HCT116 (cell line): ENCODE data around the gene UBE2R2. TPM values are rescaled to one million over a fixed set of nuclear protein-coding genes. Genes with fewer than 3 reads are reported as not detected.

ENCODE experiments used
- ATAC-seq: fragments of 200-7000 bp; cut with Tn5 transposase; 2 replicates; pipeline ENCODE4 v1.9.1; 2020; ENCODE audit warnings: mild to moderate bottlenecking, moderate library complexity
- BruUV-seq: library from RNA; stranded (reverse); fragments of 400-500 nt; replicated peaks from 2 replicates; lab custom pipeline; 2021; lab: Mats Ljungman, UMichigan
- CTCF ChIA-PET: fragments of 300-600 bp; sonication (Branson Sonifier 250); formaldehyde crosslinking; loops from one replicate; lab custom pipeline; 2021; ENCODE audit warnings: antibody characterized with exemption; lab: Charles Lee
- POLR2A ChIA-PET: fragments of 300-600, 350-600 bp; sonication (Branson Sonifier 250); formaldehyde crosslinking; loops from one replicate; lab custom pipeline; 2021; ENCODE audit warnings: antibody characterized with exemption; lab: Charles Lee
- RAD21 ChIA-PET, 2 experiments: fragments of 300-600 bp; sonication (Branson Sonifier 250); formaldehyde crosslinking; loops; one replicate each; lab custom pipeline; 2023; ENCODE audit warnings: low total read pairs in 2 of 2; ENCODE audit not compliant: uncharacterized antibody in 2 of 2, unreplicated experiment in 2 of 2, low non-redundant PET in 1 of 2; lab: Charles Lee
- DNase-seq: peaks from one replicate; pipeline ENCODE4 v3.0.0-alpha.2; 2010; ENCODE audit warnings: low read depth, low spot score
- H2AFZ ChIP-seq: fragments of 200-600 bp; shearing (Covaris generic), sonication (generic); 2 replicates; pipeline ENCODE4 v1.6.1; 2017; ENCODE audit warnings: low read depth, mixed run types, mixed read lengths, antibody characterized with exemption, low read length; ENCODE audit not compliant: poor library complexity, severe bottlenecking
- H3K27ac ChIP-seq: 2 replicates; pipeline ENCODE4 v1.5.1; 2012; ENCODE audit warnings: low read depth, low read length
- H3K27me3 ChIP-seq: fragments of 200-600 bp; sonication (generic); 2 replicates; pipeline ENCODE4 v1.6.1; 2016; ENCODE audit warnings: mixed run types, low read length, mixed read lengths; ENCODE audit not compliant: insufficient read depth
- H3K36me3 ChIP-seq, 2 experiments: fragments of 200-500 bp in 1 of 2; fragments of 200-600 bp in 1 of 2; sonication (Bioruptor generic) in 1 of 2; sonication (generic) in 1 of 2; 2 replicates each; pipeline versions ENCODE4 v1.5.1 to v1.6.1; 2014 to 2016; ENCODE audit warnings: low read length in 2 of 2, inconsistent platforms in 1 of 2, mixed read lengths in 1 of 2, mixed run types in 1 of 2; ENCODE audit not compliant: insufficient read depth in 2 of 2, control insufficient read depth in 1 of 2
- H3K4me1 ChIP-seq, 2 experiments: fragments of 200-600 bp in 1 of 2; sonication (generic) in 1 of 2; 2 replicates each; pipeline versions ENCODE4 v1.5.1 to v1.6.1; 2012 to 2017; ENCODE audit warnings: low read length in 2 of 2, inconsistent platforms in 1 of 2, mild to moderate bottlenecking in 1 of 2, mixed read lengths in 1 of 2, mixed run types in 1 of 2, moderate library complexity in 1 of 2; ENCODE audit not compliant: insufficient read depth in 2 of 2, control insufficient read depth in 1 of 2
- H3K4me2 ChIP-seq: fragments of 200-600 bp; sonication (generic); 2 replicates; pipeline ENCODE4 v1.6.1; 2017; ENCODE audit warnings: mixed run types, low read length, mixed read lengths
- H3K4me3 ChIP-seq, 2 experiments: fragments of 200-600 bp in 1 of 2; sonication (generic) in 1 of 2; replicated peaks in 1 of 2; 2 replicates each; pipeline ENCODE4 v1.5.1; 2011 to 2016; ENCODE audit warnings: low read length in 2 of 2, control low read depth in 1 of 2, low read depth in 1 of 2, mild to moderate bottlenecking in 1 of 2, mixed read lengths in 1 of 2, mixed run types in 1 of 2
- H3K79me2 ChIP-seq: fragments of 200-600 bp; sonication (generic); 2 replicates; pipeline ENCODE4 v1.6.1; 2017; ENCODE audit warnings: mild to moderate bottlenecking, mixed run types, low read length, moderate library complexity, mixed read lengths; ENCODE audit not compliant: insufficient read depth
- H3K9ac ChIP-seq: fragments of 200-600 bp; sonication (generic); 2 replicates; pipeline ENCODE4 v1.6.1; 2016; ENCODE audit warnings: low read length, mixed read lengths
- H3K9me2 ChIP-seq: fragments of 200-600 bp; sonication (generic), shearing (Covaris generic); 2 replicates; pipeline ENCODE4 v1.6.1; 2017; ENCODE audit warnings: mixed run types, mild to moderate bottlenecking, moderate library complexity; ENCODE audit not compliant: insufficient read depth
- H3K9me3 ChIP-seq, 2 experiments: fragments of 200-500 bp in 1 of 2; fragments of 200-600 bp in 1 of 2; sonication (Bioruptor generic) in 1 of 2; sonication (generic) in 1 of 2; 2 replicates each; pipeline ENCODE4 v1.6.1; 2014 to 2017; ENCODE audit warnings: low read length in 2 of 2, mixed read lengths in 2 of 2, inconsistent platforms in 1 of 2, low read depth in 1 of 2, mild to moderate bottlenecking in 1 of 2, mixed run types in 1 of 2, moderate library complexity in 1 of 2; ENCODE audit not compliant: control insufficient read depth in 1 of 2, insufficient read depth in 1 of 2
- H4K20me1 ChIP-seq: fragments of 200-600 bp; sonication (generic), shearing (Covaris generic); 2 replicates; pipeline ENCODE4 v1.6.1; 2017; ENCODE audit warnings: mixed run types, mild to moderate bottlenecking, moderate library complexity; ENCODE audit not compliant: insufficient read depth
- EGR1 ChIP-seq: IDR thresholded peaks from 2 replicates; pipeline ENCODE4 v1.6.1; 2012; ENCODE audit warnings: low read depth
- JUND ChIP-seq: IDR thresholded peaks from 2 replicates; pipeline ENCODE4 v1.6.1; 2012
- POLR2A ChIP-seq: IDR thresholded peaks from 2 replicates; pipeline ENCODE4 v1.7.0; 2011; ENCODE audit warnings: borderline replicate concordance; ENCODE audit not compliant: insufficient read depth, insufficient read length; ENCODE audit errors: extremely low read depth
- POLR2AphosphoS5 ChIP-seq: IDR thresholded peaks from 2 replicates; pipeline ENCODE4 v1.6.1; 2011; ENCODE audit warnings: mild to moderate bottlenecking, low read depth, low read length, moderate library complexity
- SP1 ChIP-seq: IDR thresholded peaks from 2 replicates; pipeline ENCODE4 v1.6.1; 2012; ENCODE audit warnings: low read depth
- TCF7L2 ChIP-seq: IDR thresholded peaks from 2 replicates; pipeline ENCODE4 v1.7.0; 2011; ENCODE audit warnings: borderline replicate concordance, inconsistent platforms; ENCODE audit not compliant: insufficient read depth, insufficient read length; ENCODE audit errors: extremely low read depth
- YY1 ChIP-seq: IDR thresholded peaks from 2 replicates; pipeline ENCODE4 v1.6.1; 2011; ENCODE audit warnings: low read length, low read depth, moderate library complexity, mild to moderate bottlenecking; ENCODE audit not compliant: insufficient replicate concordance; ENCODE audit errors: extremely low read depth
- ZNF274 ChIP-seq: fragments of 200-500 bp; sonication (Bioruptor generic); IDR thresholded peaks from 2 replicates; pipeline ENCODE4 v1.6.1; 2014; ENCODE audit warnings: mild to moderate bottlenecking, low read depth, low read length, inconsistent platforms
- intact Hi-C: fragments of 100-400 bp; cut with micrococcal nuclease; formaldehyde crosslinking; loops from 2 replicates; pipeline ENCODE4 v1.10.0; 2022
- total RNA-seq: library from RNA; stranded (reverse); gene quantifications from one replicate; pipeline ENCODE4 v1.2.1, GENCODE V29; 2021; ENCODE audit not compliant: unreplicated experiment
- TF ChIP-seq, protein P1 (sequence below): IDR thresholded peaks from 2 replicates; pipeline ENCODE4 v1.6.1; 2011; ENCODE audit warnings: mild to moderate bottlenecking, low read length, moderate library complexity; ENCODE audit not compliant: insufficient replicate concordance; ENCODE audit errors: extremely low read depth
- TF ChIP-seq, protein P2 (sequence below): IDR thresholded peaks from 2 replicates; pipeline ENCODE4 v1.6.1; 2012
- TF ChIP-seq, protein P3 (sequence below): IDR thresholded peaks from 2 replicates; pipeline ENCODE4 v1.6.1; 2012; ENCODE audit warnings: low read depth
- TF ChIP-seq, protein P4 (sequence below), 3 experiments: fragments of 200-600 bp in 1 of 3; sonication (generic) in 1 of 3; IDR thresholded peaks in 2 of 3; conservative IDR thresholded peaks in 1 of 3; 2 replicates each; pipeline ENCODE4 v1.5.1; 2012 to 2017; ENCODE audit warnings: low read depth in 2 of 3, low read length in 2 of 3, antibody characterized with exemption in 1 of 3, borderline replicate concordance in 1 of 3, control low read depth in 1 of 3, mild to moderate bottlenecking in 1 of 3, mixed read lengths in 1 of 3, mixed run types in 1 of 3, moderate library complexity in 1 of 3; ENCODE audit not compliant: insufficient read depth in 1 of 3

The UBE2R2 gene
- total RNA-seq, 1 experiment from 2014 or later: 47.0 TPM

DNA sequence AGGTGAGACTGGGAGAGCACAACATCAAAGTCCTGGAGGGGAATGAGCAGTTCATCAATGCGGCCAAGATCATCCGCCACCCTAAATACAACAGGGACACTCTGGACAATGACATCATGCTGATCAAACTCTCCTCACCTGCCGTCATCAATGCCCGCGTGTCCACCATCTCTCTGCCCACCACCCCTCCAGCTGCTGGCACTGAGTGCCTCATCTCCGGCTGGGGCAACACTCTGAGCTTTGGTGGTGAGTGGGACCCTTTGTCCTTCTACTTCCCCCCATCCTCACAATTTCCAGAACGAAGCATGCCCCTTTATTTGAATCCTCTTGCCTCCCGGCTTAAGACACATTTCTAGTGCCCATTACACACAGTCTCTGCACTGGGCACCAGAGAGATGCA is 19.1 kb upstream of the UBE2R2 start:
- H3K36me3 ChIP-seq: peaks cover 0 to 6% of the 10 kb centered on the region in 2 experiments; a peak in 2 of 4 replicates
- DNase-seq: no peak
- TF ChIP-seq, protein P1, sequence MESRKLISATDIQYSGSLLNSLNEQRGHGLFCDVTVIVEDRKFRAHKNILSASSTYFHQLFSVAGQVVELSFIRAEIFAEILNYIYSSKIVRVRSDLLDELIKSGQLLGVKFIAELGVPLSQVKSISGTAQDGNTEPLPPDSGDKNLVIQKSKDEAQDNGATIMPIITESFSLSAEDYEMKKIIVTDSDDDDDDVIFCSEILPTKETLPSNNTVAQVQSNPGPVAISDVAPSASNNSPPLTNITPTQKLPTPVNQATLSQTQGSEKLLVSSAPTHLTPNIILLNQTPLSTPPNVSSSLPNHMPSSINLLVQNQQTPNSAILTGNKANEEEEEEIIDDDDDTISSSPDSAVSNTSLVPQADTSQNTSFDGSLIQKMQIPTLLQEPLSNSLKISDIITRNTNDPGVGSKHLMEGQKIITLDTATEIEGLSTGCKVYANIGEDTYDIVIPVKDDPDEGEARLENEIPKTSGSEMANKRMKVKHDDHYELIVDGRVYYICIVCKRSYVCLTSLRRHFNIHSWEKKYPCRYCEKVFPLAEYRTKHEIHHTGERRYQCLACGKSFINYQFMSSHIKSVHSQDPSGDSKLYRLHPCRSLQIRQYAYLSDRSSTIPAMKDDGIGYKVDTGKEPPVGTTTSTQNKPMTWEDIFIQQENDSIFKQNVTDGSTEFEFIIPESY: no peak
- no peak for TF ChIP-seq EGR1
- TF ChIP-seq, all 23 proteins: peak for 0
- Histone ChIP-seq H3K4me1 (no peaks in the 10 kb centered on the region), H3K4me3 (no peak overlapping the region), H3K9me2 (no peaks in the 10 kb centered on the region), H2AFZ (no peak overlapping the region), H3K79me2 (no peaks in the 10 kb centered on the region), H4K20me1 (no peaks in the 10 kb centered on the region), H3K27ac (no peak overlapping the region), H3K27me3 (no peaks in the 10 kb centered on the region), H3K9ac (no peak overlapping the region), H3K4me2 (no peak overlapping the region), H3K9me3 (no peaks in the 10 kb centered on the region)
- no TSS peak for BruUV-seq
- POLR2A ChIA-PET: no interaction called here
- no peak for ATAC-seq
- RAD21 ChIA-PET: no interaction called here
- intact Hi-C loops: no loop called here
- CTCF ChIA-PET: no interaction called here

DNA sequence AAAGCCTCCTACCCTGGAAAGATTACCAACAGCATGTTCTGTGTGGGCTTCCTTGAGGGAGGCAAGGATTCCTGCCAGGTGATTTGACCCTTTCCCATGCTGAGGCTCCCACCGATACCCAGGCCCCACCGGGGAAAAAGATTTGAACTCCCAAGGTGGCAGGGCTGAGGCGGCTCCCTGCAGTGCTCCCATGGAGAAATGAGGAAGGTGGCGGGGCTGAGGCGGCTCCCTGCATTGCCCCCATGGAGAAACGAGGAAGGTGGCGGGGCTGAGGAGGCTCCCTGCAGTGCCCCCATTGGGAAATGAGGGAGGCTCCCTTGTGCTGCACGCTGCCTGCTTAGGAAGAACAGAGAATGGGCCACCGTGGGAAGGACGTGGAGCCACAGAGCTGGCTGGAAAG is 18.4 kb upstream of the UBE2R2 start:
- Histone ChIP-seq H3K36me3 (peaks cover 0 to 6% of the 10 kb centered on the region in 2 experiments; a peak in 2 of 4 replicates), H3K4me2 (no peak overlapping the region), H3K27ac (no peak overlapping the region), H3K9me3 (no peaks in the 10 kb centered on the region), H2AFZ (no peak overlapping the region), H3K9ac (no peak overlapping the region), H3K79me2 (no peaks in the 10 kb centered on the region), H4K20me1 (no peaks in the 10 kb centered on the region), H3K4me3 (no peak overlapping the region), H3K9me2 (no peaks in the 10 kb centered on the region), H3K27me3 (no peaks in the 10 kb centered on the region), H3K4me1 (no peaks in the 10 kb centered on the region)
- ChIA-PET RAD21 (no interaction called here), POLR2A (no interaction called here), CTCF (no interaction called here)
- no peak for ATAC-seq
- intact Hi-C loops: no loop called here
- DNase-seq: no peak
- BruUV-seq: no TSS peak
- TF ChIP-seq JUND: no peak
- no peak for TF ChIP-seq POLR2A
- TF ChIP-seq POLR2AphosphoS5: no peak
- TF ChIP-seq, protein P2, sequence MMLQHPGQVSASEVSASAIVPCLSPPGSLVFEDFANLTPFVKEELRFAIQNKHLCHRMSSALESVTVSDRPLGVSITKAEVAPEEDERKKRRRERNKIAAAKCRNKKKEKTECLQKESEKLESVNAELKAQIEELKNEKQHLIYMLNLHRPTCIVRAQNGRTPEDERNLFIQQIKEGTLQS: no peak
- TF ChIP-seq, protein P3, sequence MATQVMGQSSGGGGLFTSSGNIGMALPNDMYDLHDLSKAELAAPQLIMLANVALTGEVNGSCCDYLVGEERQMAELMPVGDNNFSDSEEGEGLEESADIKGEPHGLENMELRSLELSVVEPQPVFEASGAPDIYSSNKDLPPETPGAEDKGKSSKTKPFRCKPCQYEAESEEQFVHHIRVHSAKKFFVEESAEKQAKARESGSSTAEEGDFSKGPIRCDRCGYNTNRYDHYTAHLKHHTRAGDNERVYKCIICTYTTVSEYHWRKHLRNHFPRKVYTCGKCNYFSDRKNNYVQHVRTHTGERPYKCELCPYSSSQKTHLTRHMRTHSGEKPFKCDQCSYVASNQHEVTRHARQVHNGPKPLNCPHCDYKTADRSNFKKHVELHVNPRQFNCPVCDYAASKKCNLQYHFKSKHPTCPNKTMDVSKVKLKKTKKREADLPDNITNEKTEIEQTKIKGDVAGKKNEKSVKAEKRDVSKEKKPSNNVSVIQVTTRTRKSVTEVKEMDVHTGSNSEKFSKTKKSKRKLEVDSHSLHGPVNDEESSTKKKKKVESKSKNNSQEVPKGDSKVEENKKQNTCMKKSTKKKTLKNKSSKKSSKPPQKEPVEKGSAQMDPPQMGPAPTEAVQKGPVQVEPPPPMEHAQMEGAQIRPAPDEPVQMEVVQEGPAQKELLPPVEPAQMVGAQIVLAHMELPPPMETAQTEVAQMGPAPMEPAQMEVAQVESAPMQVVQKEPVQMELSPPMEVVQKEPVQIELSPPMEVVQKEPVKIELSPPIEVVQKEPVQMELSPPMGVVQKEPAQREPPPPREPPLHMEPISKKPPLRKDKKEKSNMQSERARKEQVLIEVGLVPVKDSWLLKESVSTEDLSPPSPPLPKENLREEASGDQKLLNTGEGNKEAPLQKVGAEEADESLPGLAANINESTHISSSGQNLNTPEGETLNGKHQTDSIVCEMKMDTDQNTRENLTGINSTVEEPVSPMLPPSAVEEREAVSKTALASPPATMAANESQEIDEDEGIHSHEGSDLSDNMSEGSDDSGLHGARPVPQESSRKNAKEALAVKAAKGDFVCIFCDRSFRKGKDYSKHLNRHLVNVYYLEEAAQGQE: no peak
- no peak for TF ChIP-seq ZNF274
- TF ChIP-seq YY1: no peak
- TF ChIP-seq SP1: no peak
- no peak for TF ChIP-seq TCF7L2
- TF ChIP-seq, protein P4, sequence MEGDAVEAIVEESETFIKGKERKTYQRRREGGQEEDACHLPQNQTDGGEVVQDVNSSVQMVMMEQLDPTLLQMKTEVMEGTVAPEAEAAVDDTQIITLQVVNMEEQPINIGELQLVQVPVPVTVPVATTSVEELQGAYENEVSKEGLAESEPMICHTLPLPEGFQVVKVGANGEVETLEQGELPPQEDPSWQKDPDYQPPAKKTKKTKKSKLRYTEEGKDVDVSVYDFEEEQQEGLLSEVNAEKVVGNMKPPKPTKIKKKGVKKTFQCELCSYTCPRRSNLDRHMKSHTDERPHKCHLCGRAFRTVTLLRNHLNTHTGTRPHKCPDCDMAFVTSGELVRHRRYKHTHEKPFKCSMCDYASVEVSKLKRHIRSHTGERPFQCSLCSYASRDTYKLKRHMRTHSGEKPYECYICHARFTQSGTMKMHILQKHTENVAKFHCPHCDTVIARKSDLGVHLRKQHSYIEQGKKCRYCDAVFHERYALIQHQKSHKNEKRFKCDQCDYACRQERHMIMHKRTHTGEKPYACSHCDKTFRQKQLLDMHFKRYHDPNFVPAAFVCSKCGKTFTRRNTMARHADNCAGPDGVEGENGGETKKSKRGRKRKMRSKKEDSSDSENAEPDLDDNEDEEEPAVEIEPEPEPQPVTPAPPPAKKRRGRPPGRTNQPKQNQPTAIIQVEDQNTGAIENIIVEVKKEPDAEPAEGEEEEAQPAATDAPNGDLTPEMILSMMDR (IDR thresholded peaks at IDR 0.05 in 2 of 3, conservative IDR thresholded peaks at IDR 0.05 in 1 of 3; ENCODE audit: borderline replicate concordance in 1 of 3, insufficient read depth in 1 of 3, low read depth in 2 of 3, low read length in 2 of 3): no peak
